Body of pancreas (tissue), 4 donors: Measurements from ENCODE around the gene UGGT1.

Experiments used
- CTCF ChIP-seq, 7 experiments: fragments of 450-650 bp in 4 of 7; fragments of 200-600 bp in 3 of 7; sonication (generic) in 3 of 7; IDR thresholded peaks; one replicate each; pipeline ENCODE4 v1.5.1; 2016 to 2019; ENCODE audit warnings: antibody characterized with exemption in 7 of 7
- POLR2A ChIP-seq, 3 donors: fragments of 450-650 bp; IDR thresholded peaks; one replicate each; pipeline ENCODE4 v1.6.1; 2016; ENCODE audit warnings: antibody characterized with exemption in 3 of 3, mild to moderate bottlenecking in 2 of 3

DNA sequence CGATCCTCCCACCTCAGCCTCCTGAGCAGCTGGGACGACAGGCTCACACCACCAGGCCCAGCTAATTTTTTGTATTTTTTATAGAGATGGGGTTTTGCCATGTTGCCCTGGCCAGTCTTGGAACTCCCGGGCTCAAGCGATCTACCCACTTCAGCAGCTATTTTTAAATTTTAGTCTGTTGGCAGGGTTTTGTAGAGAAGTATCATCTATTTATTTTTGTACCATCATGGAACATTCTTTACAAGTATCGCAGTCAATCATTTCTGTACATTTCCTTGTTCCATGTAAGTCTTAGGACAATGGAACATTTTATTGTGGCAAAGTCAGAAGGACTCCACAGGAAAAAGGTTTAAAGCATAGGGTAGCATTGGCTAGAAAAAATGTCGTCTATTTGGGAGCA lies 94.6 kb downstream of the UGGT1 start:
- no peak for TF ChIP-seq CTCF (IDR thresholded peaks at IDR 0.05)
- TF ChIP-seq POLR2A (IDR thresholded peaks at IDR 0.05) = no peak
